SKM-1 treated with dmso at 0.1 percent for 144 hours (cell line): ENCODE measurements around the gene DEPDC5.
"Not testable (repeated sequence)": the region's sequence is repeated elsewhere in the genome, so short reads cannot be mapped to it uniquely, and the experiment has no call there.

Experiments
- DNase-seq: peaks from one replicate; lab custom pipeline; 2025; ENCODE audit not compliant: unreplicated experiment; lab: John Stamatoyannopoulos, UW

Gene DEPDC5

DNA sequence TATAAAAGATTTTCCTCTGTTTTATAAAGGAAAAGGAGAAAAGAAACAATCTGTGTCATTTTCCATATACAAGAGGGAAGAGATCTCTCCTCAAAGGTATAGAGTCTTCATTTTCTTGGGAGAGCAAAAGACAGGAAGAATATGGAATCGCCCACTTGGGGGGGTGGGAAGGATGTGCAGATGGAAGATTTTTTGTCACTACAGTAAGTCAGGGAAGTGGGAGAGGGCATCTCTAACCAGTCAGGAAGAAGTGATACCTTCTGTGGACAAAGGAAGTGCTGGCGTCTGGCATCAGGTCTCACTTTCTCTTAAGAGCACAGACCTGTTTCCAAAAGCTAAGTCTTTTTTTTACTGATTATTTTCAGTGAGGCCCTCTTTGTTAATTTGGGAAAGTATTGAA is 5.3 kb upstream of the DEPDC5 start:
- DNase-seq: no peak

DNA sequence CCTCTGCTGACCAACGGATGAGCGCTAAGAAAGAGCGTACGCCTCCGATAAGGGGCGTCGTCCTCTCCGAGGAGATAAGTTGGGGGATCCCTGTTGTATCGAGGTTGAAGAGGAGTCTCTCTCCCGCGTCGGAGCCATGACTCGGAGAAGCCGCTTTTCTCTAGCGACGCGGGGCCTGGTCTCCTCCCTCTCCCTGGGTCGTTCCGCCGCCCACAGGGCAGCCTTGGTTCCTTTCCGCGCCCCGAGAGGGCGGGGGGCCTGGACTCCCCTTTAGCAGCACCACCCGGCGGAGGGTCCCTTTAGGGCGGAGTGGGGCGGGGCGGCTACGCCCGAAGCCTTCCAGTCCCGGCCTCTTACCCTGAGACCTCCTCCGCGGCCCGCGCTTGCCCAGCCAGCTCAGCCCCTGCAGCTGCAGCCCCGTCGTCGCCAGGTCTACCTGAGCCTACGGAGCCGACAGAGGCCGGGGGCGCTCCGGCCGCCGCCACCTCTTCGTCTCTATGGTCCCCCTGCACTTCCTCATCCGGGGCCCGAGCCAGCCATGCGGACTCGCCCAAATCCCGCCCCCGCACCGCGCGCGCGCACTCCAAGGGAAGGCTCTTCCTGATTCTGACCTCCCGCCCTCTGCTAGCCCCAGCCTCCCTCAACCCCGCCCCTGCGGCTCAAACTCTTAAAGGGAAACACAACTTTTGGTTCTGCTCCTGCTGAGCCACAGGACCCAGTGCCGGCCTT is 4.0 kb upstream of the DEPDC5 start, which contains the start of gene PRR14L:
Gene PRR14L, minus strand, starts transcription at position 497 of the 729 bp plus-strand sequence. CDS start 11,272 bp downstream, outside the sequence.
- DNase-seq: peak; percentile 98

- no peak for DNase-seq
Measured at GRCh38 chr22:31750365-31751284, 3.2 kb upstream of the DEPDC5 start.

DNA sequence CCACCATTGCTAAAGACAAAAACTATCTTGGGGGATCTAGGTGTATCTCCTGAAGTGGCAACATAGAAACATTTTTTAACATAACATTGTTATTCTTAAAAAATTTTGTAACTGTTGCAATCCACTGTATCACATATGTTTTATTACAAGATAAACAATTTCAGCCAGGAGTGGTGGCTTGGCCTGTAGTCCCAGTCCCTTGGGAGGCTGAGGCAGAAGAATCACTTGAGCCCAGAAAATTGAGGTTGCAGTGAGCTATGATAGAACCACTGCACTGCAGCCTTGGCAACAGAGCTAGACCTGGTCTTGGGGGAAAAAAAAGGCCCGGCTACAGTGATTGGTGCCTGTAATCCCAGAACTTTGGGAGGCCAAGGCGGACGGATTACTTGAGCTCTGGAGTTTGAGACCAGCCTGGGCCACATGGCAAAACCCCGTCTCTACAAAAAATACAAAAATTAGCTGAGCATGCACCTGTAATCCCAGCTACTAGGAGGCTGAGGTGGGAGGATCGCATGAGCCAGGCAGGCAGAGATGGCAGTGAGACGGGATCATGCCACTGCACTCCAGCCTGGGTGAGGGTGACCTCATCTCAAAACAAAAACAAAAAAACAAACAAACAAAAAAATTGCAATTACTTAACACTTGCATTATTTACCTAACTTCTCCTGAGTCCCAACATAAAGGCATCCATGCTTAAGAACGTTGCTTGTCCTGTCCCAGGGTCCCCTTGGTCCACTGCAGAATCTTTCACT is 1.5 kb upstream of the DEPDC5 start:
- DNase-seq: no peak

- DNase-seq: no peak
Measured at GRCh38 chr22:31753005-31753633, 700 bp upstream of the DEPDC5 start.

- no peak for DNase-seq
Measured at GRCh38 chr22:31754813-31755212, 994 bp downstream of the DEPDC5 start.

GRCh38 chr22:31757265-31757664 is 3.4 kb downstream of the DEPDC5 start:
- DNase-seq: no peak

DNA sequence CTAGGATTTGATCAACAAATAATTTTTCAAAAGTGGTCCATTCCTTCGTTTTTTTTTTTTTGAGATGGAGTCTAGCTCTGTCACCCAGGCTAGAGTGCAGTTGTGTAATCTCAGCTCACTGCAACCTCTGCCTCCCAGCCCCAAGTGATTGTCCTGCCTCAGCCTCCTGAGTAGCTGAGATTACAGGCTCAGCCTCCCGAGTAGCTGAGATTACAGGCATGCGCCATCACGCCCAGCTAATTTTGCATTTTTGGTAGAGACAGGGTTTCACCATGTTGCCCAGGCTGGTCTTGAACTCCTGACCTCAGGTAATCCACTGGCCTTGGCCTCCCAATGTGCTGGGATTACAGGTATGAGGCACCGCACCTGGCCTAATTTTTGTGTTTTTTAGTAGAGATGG is 5.0 kb downstream of the DEPDC5 start:
- DNase-seq: not testable (repeated sequence)

DNA sequence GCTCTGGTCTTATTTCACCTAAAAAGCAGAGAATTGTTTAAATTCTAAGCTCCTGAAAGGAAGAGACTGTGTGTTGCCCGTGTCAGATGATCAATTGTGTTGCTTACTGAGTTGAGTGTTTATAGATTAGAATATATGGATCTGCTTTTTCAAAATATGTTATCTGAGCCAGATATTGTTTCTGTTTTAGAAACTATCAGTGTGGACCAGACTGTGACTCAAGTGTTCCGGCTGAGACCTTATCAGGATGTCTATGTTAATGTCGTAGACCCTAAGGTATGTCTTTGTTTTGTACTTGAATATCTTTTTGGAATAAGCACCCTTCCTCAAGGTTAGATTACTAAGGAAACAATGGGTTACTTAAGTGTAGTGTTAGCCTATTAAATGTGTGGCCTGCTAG is 11.0 kb downstream of the DEPDC5 start:
- no peak for DNase-seq

DNA sequence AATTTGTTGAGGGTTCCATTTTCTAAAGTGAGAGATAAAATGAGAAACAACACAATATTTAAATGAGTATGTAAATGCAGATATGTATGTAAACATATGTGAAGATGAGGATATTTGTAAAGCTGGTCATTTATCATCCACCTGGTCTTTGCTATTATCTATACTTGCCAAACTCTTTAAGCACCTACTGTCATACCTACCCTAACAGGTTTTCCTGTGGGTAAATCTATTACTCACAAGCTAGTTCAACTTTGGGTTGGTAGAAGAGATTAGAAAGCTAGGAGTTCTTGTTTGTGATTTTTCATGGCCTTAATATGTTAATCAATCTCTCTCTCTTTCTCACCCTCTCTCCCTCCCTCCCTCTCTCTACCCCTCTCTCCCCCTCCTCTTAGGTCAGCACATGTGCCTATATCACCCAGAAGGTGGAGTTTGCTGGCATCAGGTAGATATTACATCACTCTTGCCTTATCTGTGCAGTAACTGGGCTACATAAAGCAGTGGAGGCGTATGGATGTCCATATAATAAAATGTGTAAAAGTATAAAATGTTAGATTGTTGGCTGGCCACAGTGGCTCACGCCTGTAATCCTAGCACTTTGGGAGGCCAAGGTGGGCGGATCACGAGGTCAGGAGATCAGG is 14.7 kb downstream of the DEPDC5 start:
- DNase-seq: no peak

GRCh38 chr22:31773416-31773815 is 19.6 kb downstream of the DEPDC5 start:
- no peak for DNase-seq

- no peak for DNase-seq
Measured at GRCh38 chr22:31776231-31776630, 22.4 kb downstream of the DEPDC5 start.

- no peak for DNase-seq
Measured at GRCh38 chr22:31789803-31790202, 36.0 kb downstream of the DEPDC5 start.

- DNase-seq: no peak
Measured at GRCh38 chr22:31790240-31790639, 36.4 kb downstream of the DEPDC5 start.

GRCh38 chr22:31799358-31799757 is 45.5 kb downstream of the DEPDC5 start:
- DNase-seq: not testable (repeated sequence)

GRCh38 chr22:31800065-31800464 is 46.2 kb downstream of the DEPDC5 start:
- no peak for DNase-seq

GRCh38 chr22:31800861-31801260 is 47.0 kb downstream of the DEPDC5 start:
- not testable (repeated sequence) for DNase-seq

GRCh38 chr22:31802575-31802974 is 48.8 kb downstream of the DEPDC5 start:
- no peak for DNase-seq

- no peak for DNase-seq
Measured at GRCh38 chr22:31806751-31807150, 52.9 kb downstream of the DEPDC5 start.

DNA sequence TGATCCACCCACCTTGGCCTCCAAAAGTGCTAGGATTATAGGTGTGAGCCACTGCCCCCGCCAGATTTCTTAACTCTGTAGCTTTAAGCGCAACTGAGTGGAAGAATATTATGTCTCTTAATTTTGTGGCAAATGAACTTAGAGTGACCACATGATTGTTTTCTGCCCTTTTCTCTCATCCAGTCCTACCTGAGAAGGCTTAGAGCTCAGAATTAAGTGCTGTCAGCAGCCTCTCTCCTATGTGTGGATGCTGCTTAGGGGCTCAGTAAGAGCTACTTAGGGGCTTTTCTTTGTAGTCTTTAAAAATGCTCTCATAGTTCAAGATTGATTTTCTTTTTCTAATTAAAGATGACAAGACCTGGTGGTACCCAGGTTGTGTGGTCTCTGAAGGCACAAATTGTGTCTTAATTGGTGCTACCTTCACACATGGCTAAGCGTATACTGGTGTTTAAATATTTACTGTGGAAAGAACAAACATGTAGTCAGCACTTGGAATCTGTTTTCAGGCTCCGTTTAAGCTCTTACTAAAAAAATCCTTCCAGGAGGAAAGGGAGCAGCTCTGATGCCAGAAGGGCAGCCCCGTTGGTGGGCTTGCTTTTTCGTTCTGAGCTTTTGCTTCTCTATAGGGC is 59.3 kb downstream of the DEPDC5 start:
- no peak for DNase-seq
